H9 (cell line): ENCODE measurements around the gene MS4A10. TPM values are rescaled to one million over a fixed set of nuclear protein-coding genes. Genes with fewer than 3 reads are reported as not detected.

Source experiments
- DNase-seq: peaks from one replicate; pipeline ENCODE4 v3.0.0-alpha.2; 2017
- H2AFZ ChIP-seq: one replicate; pipeline ENCODE4 v1.6.1; 2013; ENCODE audit warnings: mild to moderate bottlenecking, low read length, control low read depth, moderate library complexity
- H2AK5ac ChIP-seq: 2 replicates; pipeline ENCODE4 v1.6.1; 2013; ENCODE audit warnings: low read length, control low read depth, mixed read lengths; ENCODE audit not compliant: insufficient read length
- H2BK120ac ChIP-seq: one replicate; pipeline ENCODE4 v1.6.1; 2013; ENCODE audit warnings: low read depth, mild to moderate bottlenecking, low read length, control low read depth, inconsistent platforms; ENCODE audit not compliant: poor library complexity, severe bottlenecking
- H2BK12ac ChIP-seq: 2 replicates; pipeline ENCODE4 v1.6.1; 2013; ENCODE audit warnings: low read length, control low read depth, mixed read lengths, low read depth; ENCODE audit not compliant: insufficient read length
- H2BK15ac ChIP-seq: 2 replicates; pipeline ENCODE4 v1.6.1; 2013; ENCODE audit warnings: low read depth, low read length, control low read depth
- H2BK20ac ChIP-seq: one replicate; pipeline ENCODE4 v1.6.1; 2013; ENCODE audit warnings: low read depth, mild to moderate bottlenecking, low read length, control low read depth, inconsistent platforms; ENCODE audit not compliant: poor library complexity, severe bottlenecking
- H2BK5ac ChIP-seq: 2 replicates; pipeline ENCODE4 v1.6.1; 2013; ENCODE audit warnings: low read length, control low read depth, mixed read lengths; ENCODE audit not compliant: insufficient read length
- H3K14ac ChIP-seq: 2 replicates; pipeline ENCODE4 v1.6.1; 2013; ENCODE audit warnings: low read length, control low read depth; ENCODE audit not compliant: insufficient read depth
- H3K18ac ChIP-seq: 2 replicates; pipeline ENCODE4 v1.6.1; 2013; ENCODE audit warnings: low read depth, mild to moderate bottlenecking, mixed read lengths, low read length, control low read depth; ENCODE audit not compliant: insufficient read length
- H3K23ac ChIP-seq: 2 replicates; pipeline ENCODE4 v1.6.1; 2013; ENCODE audit warnings: low read length, control low read depth, mixed read lengths, low read depth; ENCODE audit not compliant: insufficient read length
- H3K23me2 ChIP-seq: 2 replicates; pipeline ENCODE4 v1.6.1; 2013; ENCODE audit warnings: low read depth, mild to moderate bottlenecking, mixed read lengths, low read length, control low read depth; ENCODE audit not compliant: insufficient read length, poor library complexity, severe bottlenecking
- H3K27ac ChIP-seq: 2 replicates; pipeline ENCODE4 v1.5.1; 2013; ENCODE audit warnings: low read length, control low read depth, mixed read lengths, low read depth; ENCODE audit not compliant: insufficient read length
- H3K27me3 ChIP-seq: 2 replicates; pipeline ENCODE4 v1.6.1; 2013; ENCODE audit warnings: low read length, control low read depth, inconsistent platforms; ENCODE audit not compliant: insufficient read depth
- H3K4ac ChIP-seq: 2 replicates; pipeline ENCODE4 v1.6.1; 2013; ENCODE audit warnings: low read depth, mild to moderate bottlenecking, control low read depth, inconsistent platforms, low read length, moderate library complexity
- H3K4me1 ChIP-seq: 2 replicates; pipeline ENCODE4 v1.6.1; 2013; ENCODE audit warnings: low read length, control low read depth, inconsistent platforms; ENCODE audit not compliant: insufficient read depth
- H3K4me2 ChIP-seq: 2 replicates; pipeline ENCODE4 v1.6.1; 2013; ENCODE audit warnings: low read length, control low read depth, mixed read lengths; ENCODE audit not compliant: insufficient read length, insufficient read depth
- H3K56ac ChIP-seq: 2 replicates; pipeline ENCODE4 v1.6.1; 2013; ENCODE audit warnings: low read depth, mild to moderate bottlenecking, mixed read lengths, low read length, control low read depth; ENCODE audit not compliant: insufficient read length
- H3K79me1 ChIP-seq: 2 replicates; pipeline ENCODE4 v1.6.1; 2013; ENCODE audit warnings: low read depth, mild to moderate bottlenecking, moderate library complexity, low read length, control low read depth, inconsistent platforms; ENCODE audit not compliant: insufficient read depth, poor library complexity, severe bottlenecking
- H3K79me2 ChIP-seq: 2 replicates; pipeline ENCODE4 v1.6.1; 2013; ENCODE audit warnings: low read length, control low read depth, inconsistent platforms; ENCODE audit not compliant: insufficient read depth
- H3K9ac ChIP-seq: 2 replicates; pipeline ENCODE4 v1.6.1; 2013; ENCODE audit warnings: low read length, control low read depth, mixed read lengths; ENCODE audit not compliant: insufficient read length; ENCODE audit errors: extremely low read depth
- H3K9me3 ChIP-seq: one replicate; pipeline ENCODE4 v1.6.1; 2013; ENCODE audit warnings: low read depth, low read length, inconsistent platforms; ENCODE audit not compliant: control insufficient read depth
- H3T11ph ChIP-seq: one replicate; pipeline ENCODE4 v1.6.1; 2013; ENCODE audit warnings: mild to moderate bottlenecking, low read length, control low read depth, inconsistent platforms
- H4K20me1 ChIP-seq: one replicate; pipeline ENCODE4 v1.6.1; 2013; ENCODE audit not compliant: control insufficient read depth, insufficient read length, insufficient read depth
- H4K5ac ChIP-seq: 2 replicates; pipeline ENCODE4 v1.6.1; 2013; ENCODE audit warnings: low read depth, mild to moderate bottlenecking, mixed read lengths, low read length, control low read depth; ENCODE audit not compliant: insufficient read length
- H4K8ac ChIP-seq: replicated peaks from 2 replicates; pipeline ENCODE4 v1.6.1; 2013; ENCODE audit warnings: low read length, control low read depth, mixed read lengths, low read depth; ENCODE audit not compliant: insufficient read length
- H4K91ac ChIP-seq: 2 replicates; pipeline ENCODE4 v1.6.1; 2013; ENCODE audit warnings: low read depth, mild to moderate bottlenecking, moderate library complexity, mixed read lengths, low read length, control low read depth; ENCODE audit not compliant: insufficient read length
- H3K27ac Mint-ChIP-seq, 3 experiments: 2 replicates in 2 of 3; 3 replicates in 1 of 3; pipeline ENCODE4 v1.8.0; 2020 to 2021; ENCODE audit warnings: mixed read lengths in 3 of 3, mild to moderate bottlenecking in 1 of 3, moderate library complexity in 1 of 3
- H3K27me3 Mint-ChIP-seq: 2 replicates; pipeline ENCODE4 v1.8.0; 2021; ENCODE audit warnings: low read depth, mild to moderate bottlenecking, moderate library complexity, mixed read lengths
- H3K36me3 Mint-ChIP-seq, 3 experiments: 2 replicates in 2 of 3; 3 replicates in 1 of 3; pipeline ENCODE4 v1.8.0; 2020 to 2021; ENCODE audit warnings: low read depth in 3 of 3, mixed read lengths in 3 of 3; ENCODE audit not compliant: insufficient read depth in 1 of 3
- H3K4me1 Mint-ChIP-seq, 2 experiments: 2 replicates each; pipeline ENCODE4 v1.8.0; 2020; ENCODE audit warnings: mixed read lengths in 2 of 2
- H3K4me3 Mint-ChIP-seq, 2 experiments: 2 replicates in 1 of 2; 3 replicates in 1 of 2; pipeline ENCODE4 v1.8.0; 2020 to 2021; ENCODE audit warnings: mild to moderate bottlenecking in 2 of 2, mixed read lengths in 2 of 2, moderate library complexity in 1 of 2
- H3K9me3 Mint-ChIP-seq, 2 experiments: 2 replicates in 1 of 2; 3 replicates in 1 of 2; pipeline ENCODE4 v1.8.0; 2020; ENCODE audit warnings: mild to moderate bottlenecking in 2 of 2, mixed read lengths in 2 of 2, moderate library complexity in 1 of 2
- CTCF ChIP-seq: fragments of 200-600 bp; sonication (generic); conservative IDR thresholded peaks from 3 replicates; pipeline ENCODE4 v1.8.0; 2021; ENCODE audit warnings: antibody characterized with exemption, mild to moderate bottlenecking
- total RNA-seq: library from RNA; stranded (reverse); gene quantifications from 2 replicates; pipeline ENCODE4 v1.2.1, GENCODE V29; 2021

MS4A10 gene
- total RNA-seq, 1 experiment from 2014 or later, result not detected

GRCh38 chr11:60740573-60740972, 44.6 kb upstream of the MS4A10 start:
- H3K4me2 ChIP-seq, result no peak overlapping the region
- H2BK20ac ChIP-seq, result no peak overlapping the region
- H3K27ac Mint-ChIP-seq, result no peak overlapping the region
- H2AK5ac ChIP-seq, result no peak overlapping the region
- no peaks in the 10 kb centered on the region for H3K79me2 ChIP-seq
- no peak overlapping the region for H3K23ac ChIP-seq
- no peaks in the 10 kb centered on the region for H3K4me1 ChIP-seq
- H2BK5ac ChIP-seq, result no peak overlapping the region
- no peak for TF ChIP-seq CTCF
- no peaks in the 10 kb centered on the region for H3K79me1 ChIP-seq
- no peak overlapping the region for H4K91ac ChIP-seq
- peaks cover 5% of the 10 kb centered on the region for H3K27me3 Mint-ChIP-seq
- no peak overlapping the region for H2BK15ac ChIP-seq
- H3K9ac ChIP-seq, result no peak overlapping the region
- H3K4ac ChIP-seq, result no peak overlapping the region
- no peaks in the 10 kb centered on the region; a peak in 2 of 5 replicates for H3K9me3 Mint-ChIP-seq
- no peak for DNase-seq
- no peaks in the 10 kb centered on the region for H3K9me3 ChIP-seq
- H3K4me3 Mint-ChIP-seq, result no peak overlapping the region
- no peak overlapping the region for H3K56ac ChIP-seq
- H3K23me2 ChIP-seq, result no peaks in the 10 kb centered on the region
- no peak overlapping the region for H2BK12ac ChIP-seq
- H4K20me1 ChIP-seq, result no peaks in the 10 kb centered on the region
- H3K27me3 ChIP-seq, result no peaks in the 10 kb centered on the region
- no peak overlapping the region for H3K18ac ChIP-seq
- H4K8ac ChIP-seq, result no peak overlapping the region
- no peak overlapping the region for H3K14ac ChIP-seq
- no peaks in the 10 kb centered on the region for H3K36me3 Mint-ChIP-seq
- peaks cover 4 to 6% of the 10 kb centered on the region in 2 experiments for H3K4me1 Mint-ChIP-seq
- H2BK120ac ChIP-seq, result no peak overlapping the region
- no peak overlapping the region for H3K27ac ChIP-seq
- H2AFZ ChIP-seq, result no peak overlapping the region
- no peak overlapping the region for H4K5ac ChIP-seq
- H3T11ph ChIP-seq, result no peak overlapping the region
